HEK293 (cell line): Measurements from ENCODE around the gene KRTCAP2.

ENCODE experiments used
- CTCF ChIA-PET: fragments of 350-600 bp; formaldehyde crosslinking; extraction: SDS; loops from one replicate; lab custom pipeline; 2021; ENCODE audit warnings: antibody characterized with exemption; lab: Yijun Ruan, JAX
- POLR2A ChIA-PET: fragments of 300-600 bp; formaldehyde crosslinking; extraction: SDS; loops from one replicate; lab custom pipeline; 2020; ENCODE audit warnings: antibody characterized with exemption, inconsistent platforms; lab: Yijun Ruan, JAX
- H3K27ac ChIP-seq: fragments of 200-500 bp; sonication (Bioruptor generic); 2 replicates; pipeline ENCODE4 v1.5.1; 2014; ENCODE audit warnings: low read depth, low read length, control low read depth, inconsistent platforms; ENCODE audit errors: extremely low read depth
- H3K36me3 ChIP-seq, 2 experiments: fragments of 200-500 bp in 1 of 2; sonication (Bioruptor generic) in 1 of 2; 1 replicate in 1 of 2; 2 replicates in 1 of 2; pipeline ENCODE4 v1.5.1; 2014 to 2017; ENCODE audit warnings: inconsistent platforms in 2 of 2, low read length in 2 of 2; ENCODE audit not compliant: control insufficient read depth in 2 of 2, insufficient read depth in 1 of 2
- H3K4me1 ChIP-seq: fragments of 200-500 bp; sonication (Bioruptor generic); 2 replicates; pipeline ENCODE4 v1.5.1; 2014; ENCODE audit warnings: mild to moderate bottlenecking, low read length, inconsistent platforms; ENCODE audit not compliant: control insufficient read depth, insufficient read depth
- H3K4me3 ChIP-seq: 2 replicates; pipeline ENCODE4 v1.5.1; 2011; ENCODE audit warnings: low read depth, mild to moderate bottlenecking, control low read depth, low read length, moderate library complexity
- H3K9me3 ChIP-seq: fragments of 200-500 bp; sonication (Bioruptor generic); 2 replicates; pipeline ENCODE4 v1.5.1; 2014; ENCODE audit warnings: low read depth, low read length, inconsistent platforms; ENCODE audit not compliant: control insufficient read depth, insufficient read depth
- BCL6B ChIP-seq: fragments of 450-650 bp; formaldehyde crosslinking; IDR thresholded peaks from 2 replicates; pipeline ENCODE4 v1.5.1; 2017; ENCODE audit warnings: missing biosample characterization, missing genetic modification characterization
- GLIS1 ChIP-seq: fragments of 450-650 bp; formaldehyde crosslinking; IDR thresholded peaks from 2 replicates; pipeline ENCODE4 v1.5.1; 2016; ENCODE audit warnings: missing biosample characterization, missing genetic modification characterization
- GLIS2 ChIP-seq: fragments of 450-650 bp; formaldehyde crosslinking; IDR thresholded peaks from 2 replicates; pipeline ENCODE4 v1.5.1; 2016; ENCODE audit warnings: missing biosample characterization, missing genetic modification characterization
- HIC1 ChIP-seq: fragments of 450-650 bp; formaldehyde crosslinking; IDR thresholded peaks from 2 replicates; pipeline ENCODE4 v1.5.1; 2016; ENCODE audit warnings: missing biosample characterization, missing genetic modification characterization
- PATZ1 ChIP-seq: fragments of 450-650 bp; formaldehyde crosslinking; IDR thresholded peaks from 2 replicates; pipeline ENCODE4 v1.5.1; 2016; ENCODE audit warnings: missing biosample characterization, missing genetic modification characterization
- PRDM10 ChIP-seq: fragments of 450-650 bp; formaldehyde crosslinking; IDR thresholded peaks from 2 replicates; pipeline ENCODE4 v1.5.1; 2016; ENCODE audit warnings: missing biosample characterization, missing genetic modification characterization
- ZBTB7A ChIP-seq: fragments of 450-650 bp; formaldehyde crosslinking; IDR thresholded peaks from 2 replicates; pipeline ENCODE4 v1.5.1; 2016; ENCODE audit warnings: low read depth, missing biosample characterization, missing genetic modification characterization
- ZIC2 ChIP-seq: fragments of 450-650 bp; formaldehyde crosslinking; IDR thresholded peaks from 2 replicates; pipeline ENCODE4 v1.5.1; 2016; ENCODE audit warnings: missing biosample characterization, missing genetic modification characterization
- ZNF2 ChIP-seq: fragments of 450-650 bp; formaldehyde crosslinking; IDR thresholded peaks from 2 replicates; pipeline ENCODE4 v1.5.1; 2016; ENCODE audit warnings: missing biosample characterization, missing genetic modification characterization
- ZNF214 ChIP-seq: fragments of 450-650 bp; formaldehyde crosslinking; IDR thresholded peaks from 2 replicates; pipeline ENCODE4 v1.5.1; 2017; ENCODE audit warnings: missing biosample characterization, mild to moderate bottlenecking, missing genetic modification characterization, borderline replicate concordance
- ZNF221 ChIP-seq: fragments of 450-650 bp; formaldehyde crosslinking; IDR thresholded peaks from 2 replicates; pipeline ENCODE4 v1.5.1; 2017; ENCODE audit warnings: missing biosample characterization, missing genetic modification characterization, borderline replicate concordance
- ZNF292 ChIP-seq: fragments of 450-650 bp; formaldehyde crosslinking; IDR thresholded peaks from 2 replicates; pipeline ENCODE4 v1.5.1; 2016; ENCODE audit warnings: low read depth, missing biosample characterization, missing genetic modification characterization, borderline replicate concordance
- ZNF341 ChIP-seq: fragments of 450-650 bp; formaldehyde crosslinking; IDR thresholded peaks from 2 replicates; pipeline ENCODE4; 2016; ENCODE audit warnings: low read depth, missing biosample characterization, missing genetic modification characterization
- ZNF350 ChIP-seq: fragments of 450-650 bp; formaldehyde crosslinking; IDR thresholded peaks from 2 replicates; pipeline ENCODE4 v1.5.0; 2017; ENCODE audit warnings: missing biosample characterization, mild to moderate bottlenecking, missing genetic modification characterization
- ZNF549 ChIP-seq: fragments of 450-650 bp; IDR thresholded peaks from 2 replicates; pipeline ENCODE4 v1.5.1; 2018; ENCODE audit warnings: missing biosample characterization, missing genetic modification characterization, mild to moderate bottlenecking, inconsistent platforms, moderate library complexity
- ZNF580 ChIP-seq: fragments of 450-650 bp; formaldehyde crosslinking; IDR thresholded peaks from 2 replicates; pipeline ENCODE4 v1.5.1; 2016; ENCODE audit warnings: missing biosample characterization, missing genetic modification characterization
- ZNF600 ChIP-seq: fragments of 450-650 bp; formaldehyde crosslinking; IDR thresholded peaks from 2 replicates; pipeline ENCODE4 v1.5.1; 2016; ENCODE audit warnings: missing biosample characterization, missing genetic modification characterization
- ZNF624 ChIP-seq: fragments of 450-650 bp; formaldehyde crosslinking; IDR thresholded peaks from 2 replicates; pipeline ENCODE4 v1.5.1; 2017; ENCODE audit warnings: missing biosample characterization, missing genetic modification characterization
- ZNF660 ChIP-seq: fragments of 450-650 bp; IDR thresholded peaks from 2 replicates; pipeline ENCODE4 v1.5.1; 2018; ENCODE audit warnings: missing biosample characterization, mild to moderate bottlenecking, missing genetic modification characterization
- ZNF791 ChIP-seq: fragments of 450-650 bp; formaldehyde crosslinking; IDR thresholded peaks from 2 replicates; pipeline ENCODE4 v1.5.1; 2016; ENCODE audit warnings: missing biosample characterization, missing genetic modification characterization
- TF ChIP-seq, protein P1 (sequence below): fragments of 450-650 bp; formaldehyde crosslinking; IDR thresholded peaks from 2 replicates; pipeline ENCODE4 v1.5.1; 2016; ENCODE audit warnings: missing biosample characterization, missing genetic modification characterization

KRTCAP2 gene

DNA sequence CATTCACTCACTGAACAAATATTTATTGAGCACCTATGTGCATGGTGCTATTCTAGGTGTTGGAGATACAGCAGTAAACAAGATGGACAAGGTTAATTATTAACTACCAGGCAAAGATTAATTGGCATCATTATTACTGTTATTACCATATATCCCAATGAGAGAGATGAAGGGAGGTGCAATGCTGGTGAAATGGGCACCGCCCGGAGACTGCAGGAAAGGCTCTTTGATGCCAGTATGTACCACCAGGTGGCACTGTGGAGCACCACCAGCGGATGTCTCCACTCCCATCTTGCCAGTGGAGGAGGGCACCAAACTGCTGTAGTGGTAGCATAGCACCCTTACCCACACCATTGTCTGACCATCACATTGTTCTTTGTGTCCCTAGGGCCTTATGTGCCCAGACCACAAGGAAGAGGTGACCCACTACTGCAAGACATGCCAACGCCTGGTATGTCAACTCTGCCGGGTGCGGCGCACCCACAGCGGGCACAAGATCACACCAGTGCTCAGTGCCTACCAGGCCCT is 3.5 kb upstream of the KRTCAP2 start (continued):
- TF ChIP-seq ZBTB7A (tag by site-specific recombination) (no peak), ZNF624 (no peak), ZNF549 (tag by site-specific recombination) (no peak), ZNF2 (0 out of 2 replicates have a peak, but pooled peaks have one; percentile 27), BCL6B (no peak), ZNF791 (no peak), ZNF341 (peak; percentile 59), ZIC2 (no peak), ZNF350 (no peak), ZNF580 (tag by site-specific recombination) (no peak), PRDM10 (tag by site-specific recombination) (no peak), ZNF221 (tag by site-specific recombination) (no peak), ZNF292 (no peak), ZNF660 (tag by site-specific recombination) (no peak; the same call in 1 of the 2 replicates)

DNA sequence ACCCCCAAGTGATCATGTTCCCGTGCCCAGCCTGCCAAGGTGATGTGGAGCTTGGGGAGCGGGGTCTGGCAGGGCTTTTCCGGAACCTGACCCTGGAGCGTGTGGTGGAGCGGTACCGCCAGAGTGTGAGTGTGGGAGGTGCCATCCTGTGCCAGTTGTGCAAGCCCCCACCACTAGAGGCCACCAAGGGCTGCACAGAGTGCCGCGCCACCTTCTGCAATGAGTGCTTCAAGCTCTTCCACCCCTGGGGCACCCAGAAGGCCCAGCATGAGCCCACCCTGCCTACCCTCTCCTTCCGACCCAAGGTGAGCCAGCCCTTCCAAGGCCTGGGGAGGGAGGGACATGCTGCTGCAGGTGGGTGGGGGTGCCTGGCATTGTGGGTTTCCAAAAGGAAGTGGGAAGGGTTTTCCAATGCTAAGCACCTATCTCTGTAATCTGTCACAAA is 2.8 kb upstream of the KRTCAP2 start:
- H3K4me3 ChIP-seq = no peak overlapping the region
- CTCF ChIA-PET = interaction anchor here (0.5 to 12.2 kb wide), 10 partner anchors 17 to 102 kb away, joined by 3 to 439 read pairs (median 4); no protein-coding TSS in a partner anchor
- H3K36me3 ChIP-seq = peaks cover 5 to 7% of the 10 kb centered on the region in 2 experiments; a peak in 2 of 3 replicates
- H3K4me1 ChIP-seq = no peaks in the 10 kb centered on the region
- no peaks in the 10 kb centered on the region for H3K9me3 ChIP-seq
- H3K27ac ChIP-seq = no peak overlapping the region
- POLR2A ChIA-PET = interaction anchor here (0.8 to 1.6 kb wide), 2 partner anchors 17 to 51 kb away, joined by 3 to 5 read pairs; no protein-coding TSS in a partner anchor
- 0 out of 2 replicates have a peak, but pooled peaks have one; percentile 23 for TF ChIP-seq GLIS2 (tag by site-specific recombination)
- no peak for TF ChIP-seq GLIS1 (tag by site-specific recombination)
- TF ChIP-seq, protein P1, sequence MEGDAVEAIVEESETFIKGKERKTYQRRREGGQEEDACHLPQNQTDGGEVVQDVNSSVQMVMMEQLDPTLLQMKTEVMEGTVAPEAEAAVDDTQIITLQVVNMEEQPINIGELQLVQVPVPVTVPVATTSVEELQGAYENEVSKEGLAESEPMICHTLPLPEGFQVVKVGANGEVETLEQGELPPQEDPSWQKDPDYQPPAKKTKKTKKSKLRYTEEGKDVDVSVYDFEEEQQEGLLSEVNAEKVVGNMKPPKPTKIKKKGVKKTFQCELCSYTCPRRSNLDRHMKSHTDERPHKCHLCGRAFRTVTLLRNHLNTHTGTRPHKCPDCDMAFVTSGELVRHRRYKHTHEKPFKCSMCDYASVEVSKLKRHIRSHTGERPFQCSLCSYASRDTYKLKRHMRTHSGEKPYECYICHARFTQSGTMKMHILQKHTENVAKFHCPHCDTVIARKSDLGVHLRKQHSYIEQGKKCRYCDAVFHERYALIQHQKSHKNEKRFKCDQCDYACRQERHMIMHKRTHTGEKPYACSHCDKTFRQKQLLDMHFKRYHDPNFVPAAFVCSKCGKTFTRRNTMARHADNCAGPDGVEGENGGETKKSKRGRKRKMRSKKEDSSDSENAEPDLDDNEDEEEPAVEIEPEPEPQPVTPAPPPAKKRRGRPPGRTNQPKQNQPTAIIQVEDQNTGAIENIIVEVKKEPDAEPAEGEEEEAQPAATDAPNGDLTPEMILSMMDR (tag by site-specific recombination) = 0 out of 2 replicates have a peak, but pooled peaks have one; percentile 30
- peak; percentile 15; the same call in 1 of the 2 replicates for TF ChIP-seq HIC1 (tag by site-specific recombination)
- TF ChIP-seq PATZ1 (tag by site-specific recombination) = 0 out of 2 replicates have a peak, but pooled peaks have one; percentile 12
- TF ChIP-seq ZNF600 (tag by site-specific recombination) = 0 out of 2 replicates have a peak, but pooled peaks have one; percentile 18
- no peak for TF ChIP-seq ZNF214
- TF ChIP-seq, all 188 proteins: peak for 5
